GM12878 (cell line): ENCODE measurements around the gene CC2D1B.

ENCODE experiments used
- E4F1 ChIP-seq: fragments of 450-650 bp; IDR thresholded peaks from 2 replicates; pipeline ENCODE4 v1.6.1; 2018; ENCODE audit warnings: borderline replicate concordance, mild to moderate bottlenecking; ENCODE audit not compliant: partially characterized antibody
- ETV6 ChIP-seq, 2 experiments: fragments of 450-650 bp in 1 of 2; IDR thresholded peaks in 1 of 2; conservative IDR thresholded peaks in 1 of 2; 2 replicates each; pipeline ENCODE4 v1.6.1; 2014; ENCODE audit warnings: antibody characterized with exemption in 1 of 2, borderline replicate concordance in 1 of 2, low read depth in 1 of 2, mild to moderate bottlenecking in 1 of 2, moderate library complexity in 1 of 2
- EZH2 ChIP-seq: IDR thresholded peaks from 2 replicates; pipeline ENCODE4 v1.6.1; 2012; ENCODE audit warnings: low read depth, mild to moderate bottlenecking, control low read depth, inconsistent platforms, low read length, borderline replicate concordance; ENCODE audit not compliant: control insufficient read depth
- MTA2 ChIP-seq: fragments of 450-650 bp; IDR thresholded peaks from 2 replicates; pipeline ENCODE4 v1.6.1; 2016; ENCODE audit warnings: low read depth, mild to moderate bottlenecking, moderate library complexity
- NFYB ChIP-seq: IDR thresholded peaks from 2 replicates; pipeline ENCODE4 v1.6.1; 2011; ENCODE audit warnings: low read depth, mild to moderate bottlenecking, low read length, improper control_type of control experiment, moderate library complexity; ENCODE audit not compliant: insufficient read depth
- REST ChIP-seq: IDR thresholded peaks from 2 replicates; pipeline ENCODE4 v1.6.1; 2012; ENCODE audit warnings: mild to moderate bottlenecking, low read depth, low read length
- TCF12 ChIP-seq: IDR thresholded peaks from 2 replicates; pipeline ENCODE4 v1.6.1; 2011; ENCODE audit warnings: low read depth, mild to moderate bottlenecking, low read length
- ZBTB4 ChIP-seq: fragments of 450-650 bp; formaldehyde crosslinking; IDR thresholded peaks from 2 replicates; pipeline ENCODE4 v1.4.0; 2022; ENCODE audit warnings: mild to moderate bottlenecking, moderate library complexity
- TF ChIP-seq, protein P1 (sequence below), 3 experiments: IDR thresholded peaks in 2 of 3; conservative IDR thresholded peaks in 1 of 3; 2 replicates each; pipeline ENCODE4 v1.5.1; 2011; ENCODE audit warnings: low read depth in 3 of 3, low read length in 3 of 3, mild to moderate bottlenecking in 3 of 3, control low read depth in 2 of 3, moderate library complexity in 2 of 3, inconsistent platforms in 1 of 3, mixed read lengths in 1 of 3; ENCODE audit not compliant: control insufficient read depth in 2 of 3, insufficient read depth in 1 of 3; ENCODE audit errors: extremely low read depth in 1 of 3
- TF ChIP-seq, protein P2 (sequence below): IDR thresholded peaks from 2 replicates; pipeline ENCODE4 v1.6.1; 2012; ENCODE audit warnings: low read depth, low read length, improper control_type of control experiment

DNA sequence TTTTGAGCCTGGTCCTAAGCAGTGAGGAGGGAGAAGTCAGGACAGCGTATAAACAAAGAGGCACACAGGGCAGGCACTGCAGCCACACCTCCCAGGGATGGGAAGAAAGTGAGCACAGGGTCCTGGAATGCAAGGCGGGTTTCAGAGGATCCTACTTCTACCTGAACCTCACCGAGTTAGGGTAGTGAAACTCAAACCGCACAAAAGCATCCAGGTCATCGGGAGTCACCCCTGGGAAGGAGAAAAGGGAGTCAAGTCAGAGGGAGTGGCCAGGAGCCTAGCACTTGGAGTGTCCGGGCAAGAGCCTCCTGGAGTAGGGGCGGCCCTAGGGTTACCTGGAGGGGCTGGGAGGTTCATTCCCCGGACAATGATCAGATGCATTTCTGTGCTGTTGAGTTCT lies 10.6 kb downstream of the CC2D1B start:
- no peak for TF ChIP-seq E4F1
- TF ChIP-seq ZBTB4, result no peak
- no peak for TF ChIP-seq REST
- TF ChIP-seq MTA2, result no peak
- TF ChIP-seq, protein P1, sequence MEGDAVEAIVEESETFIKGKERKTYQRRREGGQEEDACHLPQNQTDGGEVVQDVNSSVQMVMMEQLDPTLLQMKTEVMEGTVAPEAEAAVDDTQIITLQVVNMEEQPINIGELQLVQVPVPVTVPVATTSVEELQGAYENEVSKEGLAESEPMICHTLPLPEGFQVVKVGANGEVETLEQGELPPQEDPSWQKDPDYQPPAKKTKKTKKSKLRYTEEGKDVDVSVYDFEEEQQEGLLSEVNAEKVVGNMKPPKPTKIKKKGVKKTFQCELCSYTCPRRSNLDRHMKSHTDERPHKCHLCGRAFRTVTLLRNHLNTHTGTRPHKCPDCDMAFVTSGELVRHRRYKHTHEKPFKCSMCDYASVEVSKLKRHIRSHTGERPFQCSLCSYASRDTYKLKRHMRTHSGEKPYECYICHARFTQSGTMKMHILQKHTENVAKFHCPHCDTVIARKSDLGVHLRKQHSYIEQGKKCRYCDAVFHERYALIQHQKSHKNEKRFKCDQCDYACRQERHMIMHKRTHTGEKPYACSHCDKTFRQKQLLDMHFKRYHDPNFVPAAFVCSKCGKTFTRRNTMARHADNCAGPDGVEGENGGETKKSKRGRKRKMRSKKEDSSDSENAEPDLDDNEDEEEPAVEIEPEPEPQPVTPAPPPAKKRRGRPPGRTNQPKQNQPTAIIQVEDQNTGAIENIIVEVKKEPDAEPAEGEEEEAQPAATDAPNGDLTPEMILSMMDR (IDR thresholded peaks at IDR 0.05 in 2 of 3, conservative IDR thresholded peaks at IDR 0.05 in 1 of 3; ENCODE audit: control insufficient read depth in 2 of 3, extremely low read depth in 1 of 3, insufficient read depth in 1 of 3, low read depth in 3 of 3, low read length in 3 of 3), result no peak
- TF ChIP-seq ETV6 (conservative IDR thresholded peaks at IDR 0.05 in 1 of 2, IDR thresholded peaks at IDR 0.05 in 1 of 2; ENCODE audit: borderline replicate concordance in 1 of 2, low read depth in 1 of 2), result no peak
- no peak for TF ChIP-seq EZH2
- TF ChIP-seq TCF12, result no peak
- TF ChIP-seq NFYB, result no peak
- TF ChIP-seq, protein P2, sequence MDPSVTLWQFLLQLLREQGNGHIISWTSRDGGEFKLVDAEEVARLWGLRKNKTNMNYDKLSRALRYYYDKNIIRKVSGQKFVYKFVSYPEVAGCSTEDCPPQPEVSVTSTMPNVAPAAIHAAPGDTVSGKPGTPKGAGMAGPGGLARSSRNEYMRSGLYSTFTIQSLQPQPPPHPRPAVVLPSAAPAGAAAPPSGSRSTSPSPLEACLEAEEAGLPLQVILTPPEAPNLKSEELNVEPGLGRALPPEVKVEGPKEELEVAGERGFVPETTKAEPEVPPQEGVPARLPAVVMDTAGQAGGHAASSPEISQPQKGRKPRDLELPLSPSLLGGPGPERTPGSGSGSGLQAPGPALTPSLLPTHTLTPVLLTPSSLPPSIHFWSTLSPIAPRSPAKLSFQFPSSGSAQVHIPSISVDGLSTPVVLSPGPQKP, result no peak
